GM12892 (cell line): ENCODE measurements around the gene COL18A1.

Source experiments
- POLR2A ChIP-seq: IDR thresholded peaks from 2 replicates; pipeline ENCODE4 v1.6.1; 2011; ENCODE audit warnings: low read depth, low read length, control low read depth
- POLR2AphosphoS5 ChIP-seq: IDR thresholded peaks from 2 replicates; pipeline ENCODE4 v1.6.1; 2011; ENCODE audit warnings: low read depth, low read length, control low read depth

- TF ChIP-seq POLR2A, result no peak
- TF ChIP-seq POLR2AphosphoS5, result no peak
Measured at GRCh38 chr21:45435405-45435981, 30.5 kb downstream of the COL18A1 start.
